Pulmonary artery endothelial cell (primary cell): Measurements from ENCODE around the gene ABCD1. TPM values are rescaled to one million over a fixed set of nuclear protein-coding genes. Genes with fewer than 3 reads are reported as not detected.
"Not testable (repeated sequence)": the region's sequence is repeated elsewhere in the genome, so short reads cannot be mapped to it uniquely, and the experiment has no call there.

Source experiments
- DNase-seq: peaks from one replicate; pipeline ENCODE4 v3.0.0-alpha.2; 2011; ENCODE audit warnings: low read depth, low spot score
- total RNA-seq: library from RNA; depleted of rRNA; stranded (reverse); fragments of >200 nt; gene quantifications from 2 replicates; pipeline ENCODE4 v1.2.3, GENCODE V29; 2014

The ABCD1 gene
- total RNA-seq, 1 donor from 2014 or later = 9.6 TPM

DNA sequence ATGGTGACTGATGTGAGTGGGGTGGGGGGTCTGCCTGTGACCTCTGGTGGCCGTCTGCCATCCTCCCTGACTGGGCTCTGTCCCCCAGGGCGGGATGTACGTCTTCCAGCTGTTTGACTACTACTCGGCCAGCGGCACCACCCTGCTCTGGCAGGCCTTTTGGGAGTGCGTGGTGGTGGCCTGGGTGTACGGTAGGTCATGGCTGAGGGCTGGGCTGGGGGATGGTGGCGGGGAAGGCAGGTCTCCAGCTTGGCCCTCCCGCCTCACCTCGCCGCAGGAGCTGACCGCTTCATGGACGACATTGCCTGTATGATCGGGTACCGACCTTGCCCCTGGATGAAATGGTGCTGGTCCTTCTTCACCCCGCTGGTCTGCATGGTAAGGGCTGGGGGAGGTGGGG is 30.4 kb upstream of the ABCD1 start:
- DNase-seq = not testable (repeated sequence)

DNA sequence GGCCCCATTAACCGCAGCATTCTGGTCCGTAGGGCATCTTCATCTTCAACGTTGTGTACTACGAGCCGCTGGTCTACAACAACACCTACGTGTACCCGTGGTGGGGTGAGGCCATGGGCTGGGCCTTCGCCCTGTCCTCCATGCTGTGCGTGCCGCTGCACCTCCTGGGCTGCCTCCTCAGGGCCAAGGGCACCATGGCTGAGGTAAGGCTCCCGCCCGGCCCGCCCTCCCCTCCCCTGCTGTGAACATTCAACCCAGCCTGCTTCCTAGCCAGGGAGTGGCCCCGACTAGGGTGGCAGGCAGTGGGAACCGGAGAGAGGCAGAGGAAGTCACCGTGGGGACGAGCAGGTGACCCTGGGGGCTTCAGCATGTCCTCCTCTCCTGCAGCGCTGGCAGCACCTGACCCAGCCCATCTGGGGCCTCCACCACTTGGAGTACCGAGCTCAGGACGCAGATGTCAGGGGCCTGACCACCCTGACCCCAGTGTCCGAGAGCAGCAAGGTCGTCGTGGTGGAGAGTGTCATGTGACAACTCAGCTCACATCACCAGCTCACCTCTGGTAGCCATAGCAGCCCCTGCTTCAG is 29.9 kb upstream of the ABCD1 start:
- DNase-seq = no peak

DNA sequence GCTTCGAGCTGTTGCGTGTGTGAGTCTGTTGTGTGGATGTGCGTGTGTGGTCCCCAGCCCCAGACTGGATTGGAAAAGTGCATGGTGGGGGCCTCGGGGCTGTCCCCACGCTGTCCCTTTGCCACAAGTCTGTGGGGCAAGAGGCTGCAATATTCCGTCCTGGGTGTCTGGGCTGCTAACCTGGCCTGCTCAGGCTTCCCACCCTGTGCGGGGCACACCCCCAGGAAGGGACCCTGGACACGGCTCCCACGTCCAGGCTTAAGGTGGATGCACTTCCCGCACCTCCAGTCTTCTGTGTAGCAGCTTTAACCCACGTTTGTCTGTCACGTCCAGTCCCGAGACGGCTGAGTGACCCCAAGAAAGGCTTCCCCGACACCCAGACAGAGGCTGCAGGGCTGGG is 28.6 kb upstream of the ABCD1 start:
- no peak for DNase-seq

DNA sequence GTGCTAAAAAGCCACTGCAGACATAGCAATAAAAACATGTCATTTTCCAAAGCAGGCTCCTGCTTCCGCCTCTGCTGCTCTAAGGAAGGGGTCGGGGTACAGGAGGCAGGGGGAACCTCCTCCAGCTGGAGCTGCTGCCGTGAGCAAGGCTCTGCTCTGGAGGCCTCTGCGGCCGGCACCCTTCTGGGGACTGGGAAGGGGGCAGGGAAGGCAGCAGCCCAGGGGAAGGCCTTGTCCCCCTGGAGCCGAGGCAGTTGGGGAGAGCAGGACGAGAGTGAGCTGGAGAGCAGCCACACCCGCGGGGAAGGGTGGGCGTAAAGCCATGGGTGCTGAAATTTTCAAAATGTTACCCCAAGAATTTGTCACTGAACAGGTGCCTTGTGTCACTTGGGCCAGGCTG is 28.1 kb upstream of the ABCD1 start:
- DNase-seq = not testable (repeated sequence)

DNA sequence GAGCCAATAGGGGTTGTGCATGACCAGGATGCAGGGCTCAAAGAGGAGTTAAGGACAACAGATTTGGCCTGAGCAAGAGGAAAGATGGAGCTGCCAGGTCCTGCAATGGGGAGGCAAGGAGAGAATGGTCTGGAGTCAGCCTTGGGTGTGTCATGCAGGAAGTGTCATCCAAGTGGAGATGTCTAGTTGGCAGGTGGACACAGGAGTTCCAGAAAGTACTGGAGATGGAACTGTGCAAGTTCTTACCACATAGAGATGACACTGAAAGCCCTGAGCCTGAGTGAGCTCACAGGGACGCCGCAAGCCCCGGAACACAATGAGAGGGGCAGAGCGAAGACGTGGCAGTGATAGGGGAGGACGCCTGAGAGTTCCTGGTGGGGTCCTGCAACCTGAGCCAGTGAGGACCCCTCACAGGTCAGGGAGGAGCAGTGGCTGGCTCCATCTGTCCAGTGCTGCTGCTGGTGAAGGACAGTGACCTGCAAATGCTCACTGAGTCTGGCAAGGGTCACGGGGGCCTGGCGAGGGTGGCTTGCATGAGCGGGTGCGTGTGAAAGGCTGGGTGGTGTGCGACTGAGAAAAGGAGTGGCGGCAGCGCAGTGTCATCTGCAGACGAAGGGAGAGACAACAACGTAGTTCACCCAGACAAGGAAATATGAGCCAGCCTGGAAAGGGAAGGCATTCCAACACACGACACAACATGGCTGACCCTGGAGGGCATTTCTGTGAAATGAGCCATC is 27.5 kb upstream of the ABCD1 start:
- not testable (repeated sequence) for DNase-seq

DNA sequence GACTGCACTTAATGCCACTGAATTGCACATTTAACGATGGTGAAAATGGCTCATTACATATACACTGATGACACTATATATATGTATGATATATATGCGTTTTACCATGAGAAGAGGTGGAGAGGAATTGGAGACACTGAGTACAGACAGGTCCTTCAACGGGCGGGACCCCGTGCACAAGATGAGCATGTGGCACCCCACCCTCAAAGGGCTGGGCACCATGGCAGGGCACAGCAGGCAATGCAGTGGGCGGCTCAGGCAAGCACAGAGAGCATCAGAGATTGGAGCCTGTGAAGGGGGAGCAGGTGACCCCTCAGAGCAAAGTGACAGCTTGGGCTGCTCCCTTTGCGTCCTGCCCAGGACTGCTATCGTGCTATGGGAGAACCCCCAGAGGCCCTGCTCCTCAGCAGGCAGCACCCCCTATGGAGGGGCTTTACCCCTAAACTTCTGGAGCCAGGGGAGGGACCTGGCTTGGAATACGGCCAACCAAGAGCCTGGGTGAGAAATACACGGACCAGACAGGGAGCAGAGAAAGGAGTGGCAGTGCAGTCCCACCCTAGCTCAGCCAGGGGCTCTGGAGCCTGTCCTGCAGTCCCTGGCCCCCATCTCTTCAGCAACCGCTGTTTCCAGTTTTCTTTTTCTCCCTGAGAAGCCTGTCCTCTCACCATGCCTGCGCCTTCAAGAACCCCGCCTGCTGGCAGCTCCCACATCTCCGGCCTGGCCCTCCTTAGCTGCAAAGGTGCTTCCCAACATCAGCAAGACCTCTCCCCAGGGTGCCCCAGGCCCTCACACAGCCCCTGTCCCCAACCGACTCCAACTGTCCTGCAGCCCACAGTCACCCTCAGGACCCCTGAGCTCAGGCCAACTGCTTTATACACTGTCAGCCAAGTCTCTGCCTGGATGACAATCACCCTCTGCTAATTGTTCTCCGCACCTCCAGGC is 26.5 kb upstream of the ABCD1 start:
- DNase-seq = no peak

DNA sequence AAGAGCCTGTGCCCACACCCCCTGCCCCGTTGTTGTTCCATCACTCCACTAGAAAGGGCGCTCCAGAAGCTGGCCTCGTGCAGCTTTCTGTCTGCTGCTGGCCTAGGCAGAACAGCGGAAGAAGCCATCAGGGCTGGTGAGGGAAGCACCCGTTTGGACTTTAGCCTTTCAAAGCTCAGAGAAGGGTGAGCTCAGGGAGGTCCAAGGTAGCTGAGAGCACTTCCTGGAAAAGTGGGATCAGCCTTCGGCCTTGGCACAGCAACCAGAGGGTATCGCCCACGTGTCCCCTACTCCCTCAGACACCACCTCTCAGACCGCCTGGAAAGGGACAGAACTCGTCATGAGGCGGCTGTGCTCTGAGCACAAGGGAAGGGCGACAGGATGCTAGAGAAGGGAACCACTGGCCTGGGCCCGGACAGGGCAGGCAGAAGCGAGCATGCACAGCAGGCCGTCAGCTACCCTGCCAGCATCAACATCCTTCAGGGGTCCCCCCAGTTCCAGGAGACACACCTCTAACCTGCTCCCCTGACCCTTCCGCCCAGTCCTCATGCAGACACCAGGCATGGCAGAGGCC is 25.4 kb upstream of the ABCD1 start:
- DNase-seq = not testable (repeated sequence)

DNA sequence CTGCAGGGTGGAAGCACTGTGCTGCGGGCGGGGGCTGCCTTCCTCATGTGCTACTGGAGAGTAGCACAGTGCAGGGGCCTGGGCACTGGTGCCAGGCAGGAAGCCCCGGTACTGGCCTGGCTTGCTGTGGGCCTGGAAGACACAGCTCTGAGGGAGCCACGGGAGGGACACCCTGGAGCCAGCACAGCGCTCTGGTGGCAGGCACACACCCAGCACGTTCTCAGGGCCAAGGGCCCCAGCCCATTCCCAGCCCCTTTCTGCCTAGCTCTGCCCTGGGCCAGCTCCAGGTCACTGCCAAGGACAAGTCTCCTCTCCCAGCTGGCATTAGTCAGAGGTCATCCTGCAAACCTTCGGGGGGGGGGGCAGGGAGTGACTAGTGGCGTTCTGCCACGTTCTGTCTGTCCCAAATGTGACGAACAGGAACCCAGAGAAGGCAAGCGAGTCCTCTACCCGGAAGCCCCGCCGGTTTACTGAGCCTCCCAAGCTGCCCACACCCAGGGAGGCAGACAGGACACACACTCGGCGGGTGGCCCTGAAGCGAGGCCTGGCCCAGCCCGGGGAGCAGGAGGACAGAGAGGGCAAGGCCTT is 24.8 kb upstream of the ABCD1 start:
- not testable (repeated sequence) for DNase-seq

DNA sequence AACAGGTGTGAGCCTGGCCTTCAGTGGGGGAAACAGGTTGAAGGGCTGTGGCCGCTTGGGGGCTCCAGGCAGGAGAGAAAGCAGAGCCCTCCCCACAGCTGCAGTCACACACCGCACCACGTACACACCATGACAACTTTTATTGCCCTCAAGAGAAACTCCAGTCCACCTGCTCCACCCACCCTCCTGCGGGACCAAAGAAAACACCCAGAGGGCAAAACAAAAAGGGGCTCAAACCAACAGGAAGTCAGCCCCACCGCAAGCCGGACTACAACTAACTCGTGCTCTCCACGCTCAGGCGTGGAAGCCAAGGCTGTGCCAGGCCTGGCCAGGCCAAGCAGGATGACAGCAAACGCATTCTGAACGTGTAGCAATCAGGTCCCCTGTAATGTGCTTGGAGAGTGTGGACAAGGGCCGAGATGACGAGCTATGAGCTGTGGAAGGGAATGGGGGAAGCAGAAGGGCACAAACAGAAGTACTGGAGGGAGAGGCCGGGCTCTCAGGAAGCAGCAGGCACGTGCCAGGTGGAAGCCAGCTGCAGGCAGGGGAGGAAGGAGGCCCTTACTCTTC is 24.2 kb upstream of the ABCD1 start:
- no peak for DNase-seq

DNA sequence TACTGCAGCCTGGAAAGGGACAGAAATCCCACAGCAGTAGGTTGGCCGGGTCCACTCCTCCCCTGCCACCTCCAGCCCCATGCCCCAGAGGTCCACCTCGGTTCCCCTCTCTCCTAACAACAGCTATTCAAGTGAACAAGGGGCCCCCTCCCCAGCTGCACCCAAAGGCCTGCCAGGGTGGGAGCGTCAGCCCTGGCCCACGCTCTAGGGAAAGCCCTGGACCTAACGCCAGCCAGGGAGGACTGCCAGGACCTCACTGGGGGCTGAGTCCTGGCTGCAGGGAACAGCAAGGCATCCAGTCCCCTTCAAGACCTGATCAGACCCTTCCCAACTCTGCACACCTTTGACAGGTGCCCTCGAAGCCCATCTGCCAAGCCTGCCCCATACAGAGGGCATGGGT is 23.7 kb upstream of the ABCD1 start:
- DNase-seq = no peak

DNA sequence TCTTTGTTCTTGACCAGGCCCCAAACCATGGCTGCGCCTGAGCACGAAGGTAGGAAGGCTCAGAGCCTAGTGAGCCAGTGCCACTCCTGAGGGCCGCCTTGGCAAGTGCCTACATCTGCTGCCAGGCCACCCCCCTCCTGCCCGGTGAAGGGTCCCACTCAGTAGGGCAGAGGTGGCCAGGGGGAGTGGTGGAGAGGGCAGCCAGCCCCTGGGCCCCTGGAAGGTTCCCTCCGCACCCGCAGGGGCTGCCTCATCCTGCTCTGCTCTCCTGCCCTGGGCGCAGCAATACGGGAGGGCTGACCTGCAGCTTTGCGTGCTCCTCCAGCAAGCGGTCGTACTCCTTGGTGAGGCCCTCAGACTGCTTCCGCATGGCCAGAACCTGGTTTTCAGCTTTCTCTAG is 22.9 kb upstream of the ABCD1 start:
- DNase-seq = no peak

DNA sequence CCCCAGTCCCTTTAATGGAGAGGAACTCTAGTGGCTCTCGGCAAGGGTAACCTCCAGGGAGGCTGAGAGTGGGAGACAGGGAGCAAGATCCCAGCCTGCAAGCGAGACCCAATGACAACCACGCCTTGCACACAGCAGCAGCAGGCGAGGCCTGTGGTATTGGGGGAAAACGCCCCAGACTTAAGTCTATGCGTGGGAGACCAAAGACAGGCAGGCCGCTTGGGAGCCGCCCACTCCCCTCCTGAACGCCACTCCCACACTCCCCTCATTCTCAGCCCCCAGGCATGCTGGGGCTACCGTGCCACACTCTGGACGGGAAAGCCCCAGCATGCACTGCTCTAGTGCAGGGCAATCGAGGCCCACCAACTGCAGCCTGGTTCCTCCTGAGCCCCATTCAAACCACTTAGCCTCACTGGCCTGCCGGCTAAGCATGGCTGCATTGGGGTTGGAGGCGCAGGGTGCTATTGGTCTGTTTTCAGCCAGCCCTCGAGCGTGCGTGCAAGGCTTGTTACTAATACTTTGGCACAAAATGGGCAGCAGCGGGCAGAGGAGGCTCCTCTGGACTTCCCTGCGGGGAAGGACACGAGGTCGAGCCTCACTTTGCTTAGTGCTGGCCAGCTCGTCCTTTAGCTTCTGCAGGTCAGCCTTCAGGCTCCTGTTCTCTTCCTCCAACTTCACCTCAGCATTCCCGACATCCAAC is 22.2 kb upstream of the ABCD1 start:
- DNase-seq = no peak

DNA sequence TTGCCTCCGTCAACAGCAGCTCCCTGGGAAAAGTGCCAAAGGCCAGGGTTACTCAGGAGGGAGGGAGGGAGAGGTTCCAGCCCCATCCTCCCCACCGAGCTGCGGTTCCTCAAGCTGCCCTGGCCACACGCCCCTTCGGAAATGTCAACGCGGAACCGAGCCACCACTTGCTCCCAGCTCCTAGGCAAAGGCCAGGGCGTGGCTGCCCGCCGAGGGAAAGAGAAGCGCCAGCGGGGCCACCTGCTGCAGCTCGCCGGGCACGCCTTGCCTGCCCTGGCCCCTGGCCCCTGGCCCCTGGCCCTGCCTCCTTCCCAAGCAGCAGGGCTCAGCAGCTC is 21.7 kb upstream of the ABCD1 start:
- DNase-seq = no peak

DNA sequence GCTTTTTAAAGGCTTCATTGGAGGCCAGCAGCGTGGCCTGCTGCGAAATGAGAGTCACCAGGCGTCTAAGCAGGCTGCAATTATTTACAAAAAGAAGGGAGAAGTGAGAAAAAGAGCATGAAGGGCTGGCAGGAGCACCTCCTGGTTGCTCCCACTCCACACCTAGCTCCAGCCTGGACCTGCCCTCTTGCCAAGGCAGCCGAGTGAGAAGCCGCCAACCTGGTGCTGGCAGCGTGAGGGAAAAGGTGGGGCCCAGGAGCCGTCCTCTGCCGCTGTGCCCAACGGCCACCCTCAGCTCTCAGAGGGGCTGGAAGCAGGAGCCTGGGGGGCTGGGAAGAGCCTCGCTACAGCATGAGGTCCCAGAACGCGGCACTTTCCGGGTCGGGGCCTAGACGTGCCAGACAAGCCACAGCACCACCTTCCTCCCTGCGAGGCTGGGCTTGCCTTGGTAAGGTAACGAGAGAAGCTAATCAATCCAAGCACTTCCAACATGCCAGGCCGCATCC is 20.6 kb upstream of the ABCD1 start:
- no peak for DNase-seq

DNA sequence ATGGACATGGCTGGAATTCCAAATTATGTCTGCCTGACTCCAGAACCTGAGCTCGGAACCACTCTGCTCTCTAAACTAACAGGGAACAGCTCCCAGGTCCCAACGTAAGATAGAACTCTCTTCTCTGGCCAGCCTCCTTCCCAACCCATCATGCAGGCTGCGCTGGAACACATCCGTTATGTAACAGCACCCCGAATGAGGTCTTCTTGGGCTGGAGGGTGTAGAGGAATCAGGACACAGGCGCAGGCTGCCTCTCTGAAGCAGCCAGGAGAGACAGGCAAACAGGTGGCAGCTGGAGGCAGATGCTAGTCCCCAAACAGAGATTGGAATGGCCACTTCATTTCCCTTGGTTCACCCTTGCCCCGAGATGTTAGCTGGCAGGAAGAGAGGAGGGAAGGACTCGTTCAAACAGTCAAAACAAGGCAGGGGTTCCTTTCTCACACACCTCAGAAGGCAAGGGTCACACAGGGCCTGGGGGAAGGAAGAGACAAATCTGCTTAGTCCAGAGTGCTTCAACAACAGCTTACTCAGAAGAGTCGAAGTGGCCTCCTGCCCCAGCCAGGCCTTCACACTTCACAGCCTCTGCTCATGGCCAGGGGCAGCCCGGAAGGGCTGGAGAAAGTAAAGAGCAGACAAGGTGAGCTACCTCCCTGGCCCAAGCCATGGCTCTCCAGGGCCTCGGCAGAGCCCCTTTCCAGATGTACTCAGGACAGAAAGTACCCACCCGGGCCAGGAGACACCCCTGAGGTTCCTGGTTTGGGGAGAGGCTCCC is 19.8 kb upstream of the ABCD1 start:
- DNase-seq = not testable (repeated sequence)

DNA sequence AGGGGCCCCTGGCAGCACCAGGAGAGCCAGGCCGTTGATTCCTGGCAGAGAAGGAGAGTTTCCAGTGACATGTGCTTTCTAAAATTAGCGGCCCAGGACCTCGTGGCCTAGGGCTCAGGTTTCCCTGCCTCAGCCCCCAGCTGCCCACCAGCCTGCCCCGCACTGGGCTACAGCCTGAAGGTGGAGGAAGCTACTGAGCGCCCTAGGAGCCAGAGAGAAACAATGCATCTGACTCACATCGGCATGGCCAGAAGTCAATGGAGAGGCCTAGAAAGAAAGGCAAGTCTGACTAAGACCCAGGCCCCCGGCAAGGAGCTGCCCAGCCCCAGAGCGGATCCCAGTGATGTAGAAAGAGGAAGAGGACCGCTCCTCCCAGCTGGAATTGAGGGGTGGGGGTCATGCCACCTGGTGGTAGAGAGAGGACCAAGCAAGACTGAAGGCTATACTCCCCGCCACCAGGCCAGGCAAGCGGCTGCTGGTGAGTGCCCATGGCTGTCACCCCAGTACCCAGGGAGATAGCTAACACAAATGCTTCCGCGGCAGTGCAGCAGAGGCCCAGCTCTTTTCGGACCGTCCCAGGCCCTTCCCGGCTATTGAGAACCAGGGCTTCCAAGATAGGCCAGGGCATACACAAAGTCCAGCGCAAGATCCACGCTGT is 19.1 kb upstream of the ABCD1 start:
- DNase-seq = not testable (repeated sequence)

DNA sequence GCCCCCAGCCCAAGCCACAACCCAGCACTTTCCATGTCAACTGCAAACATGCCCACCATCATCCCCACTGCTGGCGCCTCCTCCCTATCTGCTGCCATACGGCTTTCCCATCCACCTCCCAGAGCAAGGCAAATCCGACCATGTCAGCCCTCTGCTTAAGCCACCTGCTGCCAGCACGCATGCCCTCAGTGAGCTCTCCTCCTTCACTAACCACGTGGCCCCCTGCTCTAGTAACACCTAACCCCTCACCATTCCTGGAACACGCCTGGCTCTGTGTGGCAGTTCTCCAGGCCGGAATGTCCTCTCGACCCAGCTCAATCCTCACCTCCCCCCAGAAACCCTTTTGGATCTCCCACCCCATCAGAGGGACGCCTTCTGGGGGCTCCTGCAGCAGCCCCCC is 17.9 kb upstream of the ABCD1 start:
- no peak for DNase-seq

DNA sequence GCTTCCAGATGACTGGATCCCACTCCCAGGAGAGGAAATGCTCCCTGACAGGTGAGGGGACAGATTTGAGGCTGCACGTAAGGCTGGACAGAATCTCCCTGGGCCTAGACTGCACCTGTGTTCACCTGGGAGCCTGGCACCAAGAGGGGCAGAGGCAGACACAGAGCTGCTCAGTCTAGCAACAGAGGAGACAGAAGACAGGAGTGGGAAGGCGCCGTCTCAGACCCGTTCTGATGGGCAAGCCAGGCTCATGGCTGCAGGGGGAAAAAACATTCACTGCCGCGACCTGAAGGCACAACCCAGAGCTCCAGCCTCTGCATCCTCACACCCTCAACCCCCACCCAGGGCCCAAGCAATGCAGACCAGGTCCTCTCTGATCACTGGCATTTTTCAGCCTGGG is 17.2 kb upstream of the ABCD1 start:
- no peak for DNase-seq

DNA sequence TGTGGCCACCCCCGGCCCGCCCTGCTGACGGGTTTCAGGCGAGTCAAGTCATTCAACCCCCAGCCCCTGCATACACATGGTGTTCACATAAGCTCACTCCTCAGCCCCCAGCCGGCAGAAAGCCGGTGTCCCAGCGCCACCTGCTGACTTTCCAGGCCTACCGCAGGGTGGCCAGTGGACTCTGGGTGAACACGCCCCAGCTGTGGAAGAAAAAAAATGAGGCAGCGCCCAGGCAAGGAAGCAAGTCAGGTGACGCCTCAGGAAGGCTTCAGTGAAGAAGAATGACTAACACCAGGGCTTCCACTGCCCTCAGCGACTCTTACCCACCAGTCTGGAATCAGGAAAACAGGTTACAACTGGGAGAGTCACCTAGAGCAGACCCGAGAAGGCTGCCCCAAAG is 16.2 kb upstream of the ABCD1 start:
- DNase-seq = peak; percentile 54
